ENCODE measurements around the gene CHRNA9. TPM values are rescaled to one million over a fixed set of nuclear protein-coding genes. Genes with fewer than 3 reads are reported as not detected.

The CHRNA9 gene
- total and polyA plus RNA-seq, 2 experiments from 2014 or later: 0.58 to 5.7 TPM

- no peak for TF ChIP-seq NANOG (IDR thresholded peaks at IDR 0.05; ENCODE audit: borderline replicate concordance)
- no peak for TF ChIP-seq ETS1 (IDR thresholded peaks at IDR 0.05)
- no peak for TF ChIP-seq CTCF (conservative IDR thresholded peaks at IDR 0.05; ENCODE audit: low read depth in 2 of 2)
- TF ChIP-seq REST (IDR thresholded peaks at IDR 0.05; ENCODE audit: unreplicated experiment): no peak
- TF ChIP-seq POLR2AphosphoS5 (IDR thresholded peaks at IDR 0.05; ENCODE audit: low read depth): no peak
- TF ChIP-seq ZNF462 (CRISPR knock-in tag; IDR thresholded peaks at IDR 0.05): no peak
- TF ChIP-seq EZH2 (IDR thresholded peaks at IDR 0.05; ENCODE audit: low read depth, unreplicated experiment): no peak
- no peaks in the 10 kb centered on the region for H3F3A ChIP-seq (replicated peaks; ENCODE audit: low read depth)
- no peak for DNase-seq (ENCODE audit: low spot score)
Observed at GRCh38 chr4:40355131-40355530, 20.0 kb downstream of the CHRNA9 start.

More at GRCh38 chr4:40355131-40355530, 20.0 kb downstream of the CHRNA9 start:
- H3K4me1 Mint-ChIP-seq: no peaks in the 10 kb centered on the region
- peaks cover 2% of the 10 kb centered on the region for H3K27me3 Mint-ChIP-seq (ENCODE audit: insufficient read depth, low read depth, poor library complexity)
- peaks cover 3% of the 10 kb centered on the region; the same call in 2 of the 3 replicates for H3K36me3 Mint-ChIP-seq (ENCODE audit: low read depth)
- H3K4me3 ChIP-seq: no peak overlapping the region
- no peak overlapping the region for H2AFZ ChIP-seq
- no peak overlapping the region for H3K4me2 ChIP-seq
- H3K27ac Mint-ChIP-seq: no peak overlapping the region; the same call in 1 of the 2 replicates
- no peaks in the 10 kb centered on the region for H3K36me3 ChIP-seq (ENCODE audit: insufficient read depth)
- no peak overlapping the region for H3K27ac ChIP-seq (ENCODE audit: low read depth)
- H3K9me2 ChIP-seq (ENCODE audit: insufficient read depth): no peaks in the 10 kb centered on the region
- H3K4me3 Mint-ChIP-seq: no peak overlapping the region
- no peaks in the 10 kb centered on the region for H3K79me2 ChIP-seq (replicated peaks; ENCODE audit: insufficient read depth)
- no peaks in the 10 kb centered on the region for H3K4me1 ChIP-seq (ENCODE audit: insufficient read depth)
- no peak for ATAC-seq
- H3K9me3 Mint-ChIP-seq: no peaks in the 10 kb centered on the region; the same call in 1 of the 3 replicates
- H3K27me3 ChIP-seq (ENCODE audit: insufficient read depth): no peaks in the 10 kb centered on the region
- no peaks in the 10 kb centered on the region for H4K20me1 ChIP-seq (replicated peaks; ENCODE audit: insufficient read depth)
